ENCODE measurements around the gene NOL3. TPM values are rescaled to one million over a fixed set of nuclear protein-coding genes. Genes with fewer than 3 reads are reported as not detected.

NOL3 gene
- total and polyA plus RNA-seq, 8 donors: 11.9 to 36.7 (median 18.4) TPM

- H3K27ac ChIP-seq: peak overlapping the region; percentile 81 to 90
- no peak for TF ChIP-seq CTCF (IDR thresholded peaks at IDR 0.05)
- no peak for DNase-seq
- H3K9me3 ChIP-seq: no peaks in the 10 kb centered on the region
- peak; percentile 6 for ATAC-seq
- peak overlapping the region; percentile 29 to 43 for H3K4me3 ChIP-seq
- H3K36me3 ChIP-seq: no peaks in the 10 kb centered on the region
- intact Hi-C loops (cut with DNase I): no loop called here
- peaks cover 27 to 61% of the 10 kb centered on the region in 2 donors for H3K4me1 ChIP-seq
- peaks cover 4 to 86% of the 10 kb centered on the region in 2 donors for H3K27me3 ChIP-seq
These were observed 761 bp downstream of the NOL3 start for GRCh38 chr16:67170949-67171649.

GRCh38 chr16:67173323-67173722 lies 3.0 kb downstream of the NOL3 start:
- DNase-seq (no peak), ATAC-seq (no peak)
- Histone ChIP-seq H3K27ac (peak overlapping the region; percentile 79 to 81), H3K36me3 (no peaks in the 10 kb centered on the region), H3K27me3 (peaks cover 0 to 77% of the 10 kb centered on the region in 2 donors), H3K4me1 (peaks cover 32 to 74% of the 10 kb centered on the region in 2 donors), H3K4me3 (peak overlapping the region; percentile 21 to 39), H3K9me3 (no peaks in the 10 kb centered on the region)
- no peak for TF ChIP-seq CTCF (IDR thresholded peaks at IDR 0.05)
- intact Hi-C loops (cut with DNase I): no loop called here

- peak; percentile 72 for ATAC-seq
- Histone ChIP-seq H3K27ac (peak overlapping the region; percentile 79 to 81), H3K27me3 (peaks cover 0 to 72% of the 10 kb centered on the region in 2 donors), H3K4me1 (peaks cover 38 to 80% of the 10 kb centered on the region in 2 donors), H3K4me3 (peak overlapping the region; percentile 21 to 39), H3K9me3 (no peaks in the 10 kb centered on the region), H3K36me3 (no peaks in the 10 kb centered on the region)
- intact Hi-C loops (cut with DNase I): no loop called here
- peak in 1 of 2 donors; percentile 16 for TF ChIP-seq CTCF (IDR thresholded peaks at IDR 0.05)
- DNase-seq: peak; percentile 45 to 95 (median 86)
These were observed 3.7 kb downstream of the NOL3 start for GRCh38 chr16:67173808-67174705.

- ATAC-seq (no peak), DNase-seq (peak in 1 of 4 donors; percentile 73)
- Histone ChIP-seq H3K9me3 (no peaks in the 10 kb centered on the region), H3K27ac (peak overlapping the region; percentile 79 to 81), H3K4me1 (peaks cover 32 to 76% of the 10 kb centered on the region in 2 donors), H3K27me3 (peaks cover 0 to 65% of the 10 kb centered on the region in 2 donors), H3K36me3 (no peaks in the 10 kb centered on the region), H3K4me3 (peak overlapping the region; percentile 21 to 39)
- TF ChIP-seq CTCF (IDR thresholded peaks at IDR 0.05): no peak
- intact Hi-C loops (cut with DNase I): no loop called here
These were observed 4.4 kb downstream of the NOL3 start for GRCh38 chr16:67174706-67175231.
